ENCODE measurements around the gene BLVRB. TPM values are rescaled to one million over a fixed set of nuclear protein-coding genes. Genes with fewer than 3 reads are reported as not detected.
"Not testable (repeated sequence)": the region's sequence is repeated elsewhere in the genome, so short reads cannot be mapped to it uniquely, and the experiment has no call there.

BLVRB gene
- total RNA-seq, 2 experiments from 2014 or later, result 4.3 to 5.2 TPM

- H3K4me3 Mint-ChIP-seq, result no peak overlapping the region
- no peaks in the 10 kb centered on the region for H3K9me3 Mint-ChIP-seq
- POLR2A ChIA-PET, result no interaction called here
- peaks cover 0 to 2% of the 10 kb centered on the region in 2 experiments for H3K27me3 ChIP-seq (ENCODE audit: control insufficient read depth in 1 of 2, insufficient read depth in 2 of 2, low read length in 2 of 2)
- intact Hi-C loops (cut with DNase I, micrococcal nuclease), result no loop called here
- TF ChIP-seq CTCF (IDR thresholded peaks at IDR 0.05), result no peak
- ATAC-seq (ENCODE audit: poor library complexity), result no peak
- H3K4me1 ChIP-seq (ENCODE audit: insufficient read depth, low read length), result no peaks in the 10 kb centered on the region
- no peak for DNase-seq
- H3K36me3 Mint-ChIP-seq (ENCODE audit: low read depth), result no peaks in the 10 kb centered on the region
- H3K36me3 ChIP-seq (ENCODE audit: insufficient read depth, low read length), result no peaks in the 10 kb centered on the region
- no peaks in the 10 kb centered on the region for H3K4me1 Mint-ChIP-seq (ENCODE audit: low read depth)
- no peak overlapping the region for H3K4me3 ChIP-seq (ENCODE audit: low read length)
- no peaks in the 10 kb centered on the region for H3K9me3 ChIP-seq (ENCODE audit: control insufficient read depth in 1 of 2, insufficient read depth in 1 of 2, low read length in 2 of 2)
- no peak overlapping the region for H3K27ac ChIP-seq (ENCODE audit: low read depth in 1 of 2, low read length in 2 of 2)
- peaks cover 25% of the 10 kb centered on the region for H3K27me3 Mint-ChIP-seq
- CTCF ChIA-PET, result no interaction called here
- H3K27ac Mint-ChIP-seq, result no peak overlapping the region
Observed at GRCh38 chr19:40502081-40502480, 36.5 kb upstream of the BLVRB start.

DNA sequence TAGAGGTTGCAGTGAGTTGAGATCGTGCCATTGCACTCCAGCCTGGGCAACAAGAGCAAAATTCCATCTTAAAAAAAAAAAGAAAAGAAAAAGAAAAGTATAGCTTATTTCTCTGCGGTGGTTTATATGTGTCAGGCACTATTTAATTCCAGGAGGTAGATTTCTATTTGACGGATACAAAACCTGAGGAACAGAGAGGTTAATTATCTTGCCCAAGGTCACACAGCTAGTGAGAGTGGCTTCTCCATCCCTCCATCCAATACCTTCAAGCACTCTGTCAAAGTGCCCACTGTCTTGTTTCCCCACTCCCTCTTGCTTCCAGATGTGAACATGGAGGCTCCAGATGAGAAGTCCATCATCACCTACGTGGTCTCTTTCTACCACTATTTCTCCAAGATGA lies 36.1 kb upstream of the BLVRB start:
- ChIA-PET POLR2A (no interaction called here), CTCF (interaction anchor here (0.6 kb wide), 1 partner anchor 347 kb away, joined by 3 read pairs; no protein-coding TSS in a partner anchor)
- H3K4me1 ChIP-seq (ENCODE audit: insufficient read depth, low read length), result no peaks in the 10 kb centered on the region
- H3K36me3 ChIP-seq (ENCODE audit: insufficient read depth, low read length), result no peaks in the 10 kb centered on the region
- H3K4me3 ChIP-seq (ENCODE audit: low read length), result no peak overlapping the region
- no peaks in the 10 kb centered on the region for H3K4me1 Mint-ChIP-seq (ENCODE audit: low read depth)
- intact Hi-C loops (cut with DNase I, micrococcal nuclease), result no loop called here
- H3K4me3 Mint-ChIP-seq, result no peak overlapping the region
- no peak for ATAC-seq (ENCODE audit: poor library complexity)
- no peaks in the 10 kb centered on the region for H3K9me3 ChIP-seq (ENCODE audit: control insufficient read depth in 1 of 2, insufficient read depth in 1 of 2, low read length in 2 of 2)
- DNase-seq, result no peak
- H3K27me3 Mint-ChIP-seq, result peaks cover 25% of the 10 kb centered on the region
- H3K9me3 Mint-ChIP-seq, result no peaks in the 10 kb centered on the region
- H3K27me3 ChIP-seq (ENCODE audit: control insufficient read depth in 1 of 2, insufficient read depth in 2 of 2, low read length in 2 of 2), result peaks cover 0 to 2% of the 10 kb centered on the region in 2 experiments
- no peak overlapping the region for H3K27ac ChIP-seq (ENCODE audit: low read depth in 1 of 2, low read length in 2 of 2)
- no peak overlapping the region for H3K27ac Mint-ChIP-seq
- H3K36me3 Mint-ChIP-seq (ENCODE audit: low read depth), result no peaks in the 10 kb centered on the region
- TF ChIP-seq CTCF (IDR thresholded peaks at IDR 0.05), result no peak

- H3K27me3 Mint-ChIP-seq, result peaks cover 25% of the 10 kb centered on the region
- CTCF ChIA-PET, result interaction anchor here (0.6 kb wide), 1 partner anchor 348 kb away, joined by 3 read pairs; no protein-coding TSS in a partner anchor
- H3K36me3 Mint-ChIP-seq (ENCODE audit: low read depth); H3K4me1 Mint-ChIP-seq (ENCODE audit: low read depth); ATAC-seq (ENCODE audit: poor library complexity); H3K9me3 ChIP-seq (ENCODE audit: control insufficient read depth in 1 of 2, insufficient read depth in 1 of 2, low read length in 2 of 2); H3K27me3 ChIP-seq (ENCODE audit: control insufficient read depth in 1 of 2, insufficient read depth in 2 of 2, low read length in 2 of 2); H3K9me3 Mint-ChIP-seq; H3K27ac ChIP-seq (ENCODE audit: low read depth in 1 of 2, low read length in 2 of 2); H3K4me3 Mint-ChIP-seq; POLR2A ChIA-PET; intact Hi-C loops (cut with DNase I, micrococcal nuclease); DNase-seq; H3K4me1 ChIP-seq (ENCODE audit: insufficient read depth, low read length); H3K36me3 ChIP-seq (ENCODE audit: insufficient read depth, low read length); H3K27ac Mint-ChIP-seq; H3K4me3 ChIP-seq (ENCODE audit: low read length): not testable (repeated sequence)
Observed at GRCh38 chr19:40500678-40501530, 35.4 kb upstream of the BLVRB start.

All from CD4-positive, alpha-beta T cell (primary cell).